ENCODE measurements around the gene GPR17. TPM values are rescaled to one million over a fixed set of nuclear protein-coding genes. Genes with fewer than 3 reads are reported as not detected.

GPR17 gene
- total and polyA plus RNA-seq, 9 of the 15 experiments (the other 6 are each of a cell fraction or from before 2014, with no cell fraction given), result not detected

GRCh38 chr2:127701651-127702394 lies 55.9 kb downstream of the GPR17 start (continued):
- TF ChIP-seq, protein P1, sequence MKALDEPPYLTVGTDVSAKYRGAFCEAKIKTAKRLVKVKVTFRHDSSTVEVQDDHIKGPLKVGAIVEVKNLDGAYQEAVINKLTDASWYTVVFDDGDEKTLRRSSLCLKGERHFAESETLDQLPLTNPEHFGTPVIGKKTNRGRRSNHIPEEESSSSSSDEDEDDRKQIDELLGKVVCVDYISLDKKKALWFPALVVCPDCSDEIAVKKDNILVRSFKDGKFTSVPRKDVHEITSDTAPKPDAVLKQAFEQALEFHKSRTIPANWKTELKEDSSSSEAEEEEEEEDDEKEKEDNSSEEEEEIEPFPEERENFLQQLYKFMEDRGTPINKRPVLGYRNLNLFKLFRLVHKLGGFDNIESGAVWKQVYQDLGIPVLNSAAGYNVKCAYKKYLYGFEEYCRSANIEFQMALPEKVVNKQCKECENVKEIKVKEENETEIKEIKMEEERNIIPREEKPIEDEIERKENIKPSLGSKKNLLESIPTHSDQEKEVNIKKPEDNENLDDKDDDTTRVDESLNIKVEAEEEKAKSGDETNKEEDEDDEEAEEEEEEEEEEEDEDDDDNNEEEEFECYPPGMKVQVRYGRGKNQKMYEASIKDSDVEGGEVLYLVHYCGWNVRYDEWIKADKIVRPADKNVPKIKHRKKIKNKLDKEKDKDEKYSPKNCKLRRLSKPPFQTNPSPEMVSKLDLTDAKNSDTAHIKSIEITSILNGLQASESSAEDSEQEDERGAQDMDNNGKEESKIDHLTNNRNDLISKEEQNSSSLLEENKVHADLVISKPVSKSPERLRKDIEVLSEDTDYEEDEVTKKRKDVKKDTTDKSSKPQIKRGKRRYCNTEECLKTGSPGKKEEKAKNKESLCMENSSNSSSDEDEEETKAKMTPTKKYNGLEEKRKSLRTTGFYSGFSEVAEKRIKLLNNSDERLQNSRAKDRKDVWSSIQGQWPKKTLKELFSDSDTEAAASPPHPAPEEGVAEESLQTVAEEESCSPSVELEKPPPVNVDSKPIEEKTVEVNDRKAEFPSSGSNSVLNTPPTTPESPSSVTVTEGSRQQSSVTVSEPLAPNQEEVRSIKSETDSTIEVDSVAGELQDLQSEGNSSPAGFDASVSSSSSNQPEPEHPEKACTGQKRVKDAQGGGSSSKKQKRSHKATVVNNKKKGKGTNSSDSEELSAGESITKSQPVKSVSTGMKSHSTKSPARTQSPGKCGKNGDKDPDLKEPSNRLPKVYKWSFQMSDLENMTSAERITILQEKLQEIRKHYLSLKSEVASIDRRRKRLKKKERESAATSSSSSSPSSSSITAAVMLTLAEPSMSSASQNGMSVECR (CRISPR knock-in tag; IDR thresholded peaks at IDR 0.05), result peak; percentile 52
- no peak for TF ChIP-seq TSHZ1 (CRISPR knock-in tag; IDR thresholded peaks at IDR 0.05)
- TF ChIP-seq HNRNPL (IDR thresholded peaks at IDR 0.05; ENCODE audit: low read depth, low read length), result peak; percentile 26; the same call in 1 of the 2 replicates
- no peak for TF ChIP-seq ZNF408 (CRISPR knock-in tag; IDR thresholded peaks at IDR 0.05; ENCODE audit: low read depth)
- TF ChIP-seq MECOM (CRISPR knock-in tag; IDR thresholded peaks at IDR 0.05), result no peak
- no peak for TF ChIP-seq SREBF2 (CRISPR knock-in tag; IDR thresholded peaks at IDR 0.05)
- no peak for TF ChIP-seq ZNF134 (CRISPR knock-in tag; conservative IDR thresholded peaks at IDR 0.05)
- TF ChIP-seq, protein P2, sequence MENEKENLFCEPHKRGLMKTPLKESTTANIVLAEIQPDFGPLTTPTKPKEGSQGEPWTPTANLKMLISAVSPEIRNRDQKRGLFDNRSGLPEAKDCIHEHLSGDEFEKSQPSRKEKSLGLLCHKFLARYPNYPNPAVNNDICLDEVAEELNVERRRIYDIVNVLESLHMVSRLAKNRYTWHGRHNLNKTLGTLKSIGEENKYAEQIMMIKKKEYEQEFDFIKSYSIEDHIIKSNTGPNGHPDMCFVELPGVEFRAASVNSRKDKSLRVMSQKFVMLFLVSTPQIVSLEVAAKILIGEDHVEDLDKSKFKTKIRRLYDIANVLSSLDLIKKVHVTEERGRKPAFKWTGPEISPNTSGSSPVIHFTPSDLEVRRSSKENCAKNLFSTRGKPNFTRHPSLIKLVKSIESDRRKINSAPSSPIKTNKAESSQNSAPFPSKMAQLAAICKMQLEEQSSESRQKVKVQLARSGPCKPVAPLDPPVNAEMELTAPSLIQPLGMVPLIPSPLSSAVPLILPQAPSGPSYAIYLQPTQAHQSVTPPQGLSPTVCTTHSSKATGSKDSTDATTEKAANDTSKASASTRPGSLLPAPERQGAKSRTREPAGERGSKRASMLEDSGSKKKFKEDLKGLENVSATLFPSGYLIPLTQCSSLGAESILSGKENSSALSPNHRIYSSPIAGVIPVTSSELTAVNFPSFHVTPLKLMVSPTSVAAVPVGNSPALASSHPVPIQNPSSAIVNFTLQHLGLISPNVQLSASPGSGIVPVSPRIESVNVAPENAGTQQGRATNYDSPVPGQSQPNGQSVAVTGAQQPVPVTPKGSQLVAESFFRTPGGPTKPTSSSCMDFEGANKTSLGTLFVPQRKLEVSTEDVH (IDR thresholded peaks at IDR 0.05; ENCODE audit: low read depth, partially characterized antibody), result no peak
- no peak for TF ChIP-seq NUFIP1 (IDR thresholded peaks at IDR 0.05; ENCODE audit: partially characterized antibody)
- no peak for TF ChIP-seq FUS (optimal IDR thresholded peaks at IDR 0.05; ENCODE audit: low read depth, low read length)
- TF ChIP-seq RB1 (IDR thresholded peaks at IDR 0.05; ENCODE audit: low read depth), result peak; percentile 91
- TF ChIP-seq ZNF263 (CRISPR knock-in tag; IDR thresholded peaks at IDR 0.05; ENCODE audit: borderline replicate concordance), result peak; percentile 55; the same call in 1 of the 2 replicates
- TF ChIP-seq, protein P3, sequence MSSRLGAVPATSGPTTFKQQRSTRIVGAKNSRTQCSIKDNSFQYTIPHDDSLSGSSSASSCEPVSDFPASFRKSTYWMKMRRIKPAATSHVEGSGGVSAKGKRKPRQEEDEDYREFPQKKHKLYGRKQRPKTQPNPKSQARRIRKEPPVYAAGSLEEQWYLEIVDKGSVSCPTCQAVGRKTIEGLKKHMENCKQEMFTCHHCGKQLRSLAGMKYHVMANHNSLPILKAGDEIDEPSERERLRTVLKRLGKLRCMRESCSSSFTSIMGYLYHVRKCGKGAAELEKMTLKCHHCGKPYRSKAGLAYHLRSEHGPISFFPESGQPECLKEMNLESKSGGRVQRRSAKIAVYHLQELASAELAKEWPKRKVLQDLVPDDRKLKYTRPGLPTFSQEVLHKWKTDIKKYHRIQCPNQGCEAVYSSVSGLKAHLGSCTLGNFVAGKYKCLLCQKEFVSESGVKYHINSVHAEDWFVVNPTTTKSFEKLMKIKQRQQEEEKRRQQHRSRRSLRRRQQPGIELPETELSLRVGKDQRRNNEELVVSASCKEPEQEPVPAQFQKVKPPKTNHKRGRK (tag; IDR thresholded peaks at IDR 0.05), result no peak
- TF ChIP-seq ETV1 (tag; conservative IDR thresholded peaks at IDR 0.05; ENCODE audit: low read depth), result peak; percentile 61; the same call in 1 of the 2 replicates
- no peak for TF ChIP-seq CSDE1 (IDR thresholded peaks at IDR 0.05)

All from K562 (cell line).